Epidermal melanocyte (primary cell): ENCODE data around the gene AGAP1.

Source experiments
- DNase-seq: peaks from one replicate; pipeline ENCODE4 v3.0.0; 2011; ENCODE audit warnings: low spot score; ENCODE audit not compliant: insufficient read length

The AGAP1 gene

DNA sequence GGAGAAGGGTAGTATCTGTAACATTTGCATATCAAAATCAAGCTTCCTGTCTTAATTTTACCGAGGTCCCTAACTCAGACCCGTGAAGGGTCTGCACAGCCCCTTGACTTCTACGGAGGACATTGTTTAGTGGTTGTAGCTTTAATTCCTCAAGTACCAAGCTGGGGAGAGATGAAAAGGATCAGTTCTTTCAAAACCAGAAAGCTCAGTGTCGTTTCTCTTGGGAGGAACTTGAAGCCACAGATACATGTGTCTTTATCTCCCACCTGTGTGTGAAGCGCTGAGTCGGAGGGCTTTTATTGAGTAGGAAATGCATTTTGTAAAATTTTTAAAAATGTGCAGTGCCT, 410.7 kb downstream of the AGAP1 start:
- DNase-seq: no peak

GRCh38 chr2:235908826-235909225, 415.0 kb downstream of the AGAP1 start:
- no peak for DNase-seq

DNA sequence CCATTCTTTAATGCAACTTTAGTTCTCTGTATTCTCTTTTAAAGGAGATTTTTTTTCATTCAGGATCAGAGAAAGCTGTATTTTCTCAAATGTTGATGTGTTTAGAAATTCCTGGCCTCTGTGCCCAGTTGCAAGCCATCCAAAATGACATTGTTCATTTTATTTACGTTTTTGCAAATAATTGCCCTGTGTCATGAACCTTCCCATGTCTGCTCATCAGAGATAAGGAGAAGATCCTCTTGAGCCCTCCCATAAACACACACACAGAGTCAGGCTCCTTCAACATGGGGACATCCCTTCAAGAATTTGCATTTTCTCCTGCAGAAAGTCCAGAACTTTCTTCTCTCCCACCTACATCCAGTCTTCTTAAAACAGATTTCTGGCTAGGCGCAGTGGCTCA, 415.5 kb downstream of the AGAP1 start:
- DNase-seq: no peak

DNA sequence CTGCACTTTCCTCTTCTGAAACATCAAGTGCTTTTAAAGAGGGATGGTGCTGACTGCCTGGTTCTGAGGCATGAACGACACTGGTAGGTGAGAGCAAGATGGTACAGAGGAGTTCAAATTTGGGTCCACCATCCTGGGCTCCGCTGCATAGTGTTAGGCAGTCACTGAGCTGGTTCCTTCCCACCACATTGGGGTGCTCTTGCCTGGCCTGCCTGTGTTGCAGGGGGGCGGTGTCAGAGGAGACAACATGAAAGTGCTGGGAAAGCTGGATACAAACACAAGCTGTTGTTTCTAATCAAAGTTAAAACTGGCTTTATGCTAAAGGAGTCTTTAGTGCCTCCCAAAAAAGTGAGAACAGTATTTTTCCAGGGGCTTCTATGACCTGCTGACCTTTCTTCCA, 416.2 kb downstream of the AGAP1 start:
- no peak for DNase-seq

GRCh38 chr2:235911125-235911524, 417.3 kb downstream of the AGAP1 start:
- DNase-seq: no peak

DNA sequence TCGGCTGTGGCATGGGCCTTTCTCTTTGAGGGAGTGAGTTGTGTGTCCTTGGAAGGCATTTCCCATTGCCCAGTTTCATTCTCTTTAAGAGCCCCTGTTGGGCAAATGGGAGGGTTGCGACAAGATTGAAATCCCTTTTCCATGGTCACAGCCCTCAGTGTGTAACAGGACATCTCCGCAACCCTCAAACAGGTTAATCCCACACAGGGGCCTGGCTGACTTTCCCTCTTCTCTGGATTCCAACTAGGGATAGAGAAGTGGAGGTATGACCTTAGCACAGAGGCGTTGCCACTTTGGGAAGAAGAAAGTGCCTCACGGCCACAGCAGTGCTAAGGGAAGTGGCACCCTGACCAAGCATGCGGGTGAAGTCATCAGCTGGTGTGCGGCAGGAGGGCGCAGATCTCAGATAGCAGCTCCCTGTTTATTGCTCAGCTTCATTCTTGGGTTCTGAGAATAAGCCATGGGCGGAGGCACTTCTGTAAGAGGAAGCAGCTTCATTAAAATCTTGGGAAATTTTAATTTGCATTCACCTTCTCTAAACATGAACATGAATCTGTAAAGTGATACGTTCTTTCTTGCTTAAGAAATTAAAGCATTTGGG, 417.9 kb downstream of the AGAP1 start:
- no peak for DNase-seq

- DNase-seq: no peak
Measured at GRCh38 chr2:235914756-235915155, 420.9 kb downstream of the AGAP1 start.

DNA sequence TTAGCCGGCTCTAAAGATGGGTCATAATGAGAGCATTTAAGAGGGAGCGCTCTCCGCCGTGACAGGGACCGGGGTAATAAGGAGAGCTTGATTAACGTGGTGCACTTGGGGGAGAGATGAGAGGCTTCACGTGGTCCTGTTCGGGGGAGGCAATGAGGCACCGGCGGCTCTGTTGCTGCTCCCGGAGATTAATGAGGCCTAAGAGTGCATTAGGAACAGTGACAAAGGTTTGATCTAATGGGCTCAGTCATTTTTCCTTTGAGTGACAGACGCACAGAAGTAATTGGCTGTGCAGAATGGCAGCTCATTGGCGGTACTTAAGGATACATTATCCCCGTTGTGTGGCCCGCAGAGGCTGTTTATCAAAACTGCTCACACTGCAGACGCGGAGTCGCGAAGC, 423.7 kb downstream of the AGAP1 start:
- no peak for DNase-seq

DNA sequence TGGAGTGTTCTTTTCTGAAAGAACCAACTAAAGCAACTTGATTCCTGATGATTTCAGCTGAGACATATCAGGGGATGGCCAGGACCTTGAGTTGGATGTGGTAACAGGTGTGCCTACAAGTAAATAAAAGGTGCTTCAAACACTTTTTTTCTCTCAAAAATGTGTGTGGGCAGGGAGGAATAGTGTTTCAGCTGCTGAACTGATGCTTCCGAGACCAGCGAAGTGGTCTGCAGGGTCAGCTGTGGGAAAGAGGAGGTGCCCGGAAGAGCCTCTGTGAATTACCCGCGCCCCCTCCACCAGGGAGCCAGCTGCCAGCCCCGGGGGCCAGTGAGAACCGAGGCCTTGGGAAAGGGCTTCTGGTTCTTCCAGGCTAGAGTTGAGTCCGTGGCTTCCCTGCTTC, 425.0 kb downstream of the AGAP1 start:
- DNase-seq: no peak

DNA sequence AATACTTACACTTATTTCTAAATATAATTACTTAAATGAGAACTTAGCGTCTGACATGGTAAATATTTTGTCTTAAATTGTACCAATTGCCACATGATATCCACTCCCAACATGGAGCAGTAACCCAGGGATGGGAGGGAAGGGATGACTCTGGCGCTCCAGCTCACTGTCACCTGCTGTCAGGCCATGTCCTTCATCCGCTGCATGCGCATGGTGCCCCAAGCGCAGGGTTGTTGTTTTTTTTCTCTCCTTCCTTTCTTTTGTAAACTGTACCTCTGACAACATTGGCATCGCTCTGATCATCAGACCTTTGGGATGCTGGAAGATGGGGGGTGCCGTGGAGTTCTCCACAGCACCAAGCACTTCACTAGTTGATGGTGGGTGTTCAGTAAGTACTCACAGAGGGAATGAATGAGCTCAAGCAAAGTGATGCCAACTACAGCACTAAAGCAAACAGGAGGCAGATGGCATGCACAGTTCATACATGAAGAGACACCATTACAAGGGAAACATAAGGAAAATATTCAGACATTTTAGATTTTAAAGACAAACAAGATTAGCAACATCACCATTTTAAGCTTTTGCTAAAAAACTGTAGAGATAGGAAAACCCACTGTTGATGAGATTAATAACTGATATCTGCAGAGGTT, 426.5 kb downstream of the AGAP1 start:
- DNase-seq: no peak

- no peak for DNase-seq
Measured at GRCh38 chr2:235921508-235922191, 427.8 kb downstream of the AGAP1 start.

DNA sequence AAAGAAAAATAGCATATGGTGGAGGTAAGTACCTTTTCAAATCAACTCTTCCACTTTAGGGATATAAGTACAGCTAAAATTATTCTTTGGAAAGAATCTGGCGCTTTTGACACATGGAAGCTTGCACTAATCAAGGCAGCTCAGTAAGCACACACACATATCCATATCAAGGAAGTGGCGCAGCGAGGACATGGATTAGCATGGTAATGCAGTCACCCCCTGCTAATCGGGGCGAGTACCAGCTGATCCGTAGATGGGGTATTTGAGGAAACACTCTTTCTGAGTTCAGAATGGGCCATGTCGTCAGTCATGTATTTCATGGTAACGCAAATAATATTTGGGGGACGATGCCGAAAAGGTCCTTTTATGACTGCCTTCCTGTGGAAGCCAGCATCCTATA, 429.0 kb downstream of the AGAP1 start:
- no peak for DNase-seq

DNA sequence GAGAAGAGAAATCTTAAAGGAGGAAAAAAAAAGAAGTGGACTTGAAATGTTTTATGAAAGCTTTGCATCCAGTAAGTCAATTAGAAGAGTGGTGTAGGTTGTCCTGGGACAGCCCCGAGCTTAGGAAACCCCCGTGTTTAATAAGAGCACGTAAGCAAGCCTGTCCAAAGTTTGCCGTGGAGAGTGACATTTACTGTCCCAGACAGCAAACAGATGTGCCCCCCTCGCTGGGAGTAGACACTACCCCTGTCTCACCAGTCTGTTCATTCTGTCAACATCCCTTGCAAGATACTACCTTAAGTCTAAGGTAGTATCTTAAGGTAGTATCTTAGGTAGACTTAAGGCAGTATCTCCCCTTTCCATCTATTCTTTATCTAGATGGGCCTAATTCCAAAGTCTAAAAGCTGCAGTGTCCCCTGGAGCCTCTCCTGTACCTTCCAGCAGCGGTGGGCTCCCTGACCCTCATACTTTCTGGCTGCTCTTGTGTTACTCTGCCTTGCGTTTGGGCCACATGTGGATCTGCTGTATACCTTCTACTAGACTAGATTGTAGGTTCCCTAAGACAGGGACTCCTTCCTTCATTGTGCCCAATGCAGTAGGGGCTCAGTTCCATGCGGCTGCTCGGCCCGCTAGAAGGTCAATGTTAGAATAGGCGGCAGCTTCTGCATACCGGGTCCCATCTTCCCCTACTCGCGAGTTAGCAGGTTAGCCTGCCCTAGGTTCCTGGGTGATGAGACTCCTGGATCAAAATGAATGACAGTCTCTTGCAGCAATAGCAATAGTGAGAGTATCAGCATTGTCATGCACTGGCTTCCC, 430.2 kb downstream of the AGAP1 start:
- no peak for DNase-seq

GRCh38 chr2:235924675-235925063, 430.8 kb downstream of the AGAP1 start:
- DNase-seq: no peak

DNA sequence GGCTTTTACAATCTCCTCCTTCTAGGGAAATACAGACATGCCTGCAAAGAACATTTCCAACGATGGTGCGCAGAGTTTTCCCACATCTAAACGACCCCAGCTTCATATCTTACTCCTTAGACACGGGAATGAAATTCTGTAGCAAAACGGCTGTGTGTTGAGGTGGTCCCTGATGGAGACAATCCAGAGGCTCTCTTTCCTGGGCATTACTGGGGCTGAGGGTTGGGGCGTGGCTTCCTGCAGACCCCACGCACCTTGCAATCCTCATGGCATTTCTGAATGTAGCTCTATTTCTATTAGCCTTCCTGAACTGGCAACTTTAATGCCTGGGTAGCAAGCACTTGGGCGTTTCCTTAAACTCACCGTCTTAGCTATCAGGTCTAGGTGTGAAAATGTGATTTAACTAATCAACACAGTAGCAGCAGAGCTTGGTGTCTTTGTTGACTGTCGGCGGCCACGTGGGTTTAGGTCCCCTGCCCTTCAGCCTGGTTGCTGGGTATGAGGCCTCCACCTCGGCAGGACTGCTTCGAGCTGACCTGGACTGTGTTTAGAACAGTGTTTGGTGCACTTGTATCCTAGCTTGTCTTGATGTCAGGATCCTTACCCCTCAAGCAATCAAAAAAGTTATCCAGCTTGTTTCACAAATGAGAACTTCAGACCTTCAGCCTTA, 431.5 kb downstream of the AGAP1 start:
- no peak for DNase-seq

GRCh38 chr2:235926229-235926628, 432.4 kb downstream of the AGAP1 start:
- no peak for DNase-seq

DNA sequence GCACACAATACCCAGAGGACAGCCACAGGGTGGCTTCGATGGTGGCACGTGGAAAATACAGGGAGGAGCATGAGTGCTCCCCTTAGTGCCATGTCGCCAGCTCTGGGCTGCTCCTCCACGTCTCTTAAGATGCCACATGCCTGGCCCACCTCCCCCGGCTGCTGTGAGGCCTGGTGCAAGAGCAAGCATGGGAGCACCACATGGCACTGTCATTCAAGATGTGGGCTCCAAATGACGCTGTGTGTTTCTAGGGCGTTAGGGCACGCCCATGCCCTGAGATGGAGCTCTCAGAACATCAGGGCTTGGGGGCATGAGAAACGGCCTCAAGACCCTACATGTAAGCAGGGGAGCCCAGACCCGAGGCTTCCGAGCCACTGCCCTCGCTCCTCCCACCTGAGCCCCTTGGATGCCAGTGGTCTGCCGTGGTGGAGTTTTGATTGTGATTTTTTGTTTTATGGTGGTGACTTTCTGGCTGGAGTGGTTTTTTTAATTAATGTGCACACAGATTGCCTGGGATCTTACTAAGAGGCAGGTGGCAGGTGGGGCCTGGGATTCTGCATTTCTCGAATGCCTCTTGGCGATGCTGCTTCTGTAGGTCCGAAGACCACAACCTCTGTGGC, 435.0 kb downstream of the AGAP1 start:
- no peak for DNase-seq

DNA sequence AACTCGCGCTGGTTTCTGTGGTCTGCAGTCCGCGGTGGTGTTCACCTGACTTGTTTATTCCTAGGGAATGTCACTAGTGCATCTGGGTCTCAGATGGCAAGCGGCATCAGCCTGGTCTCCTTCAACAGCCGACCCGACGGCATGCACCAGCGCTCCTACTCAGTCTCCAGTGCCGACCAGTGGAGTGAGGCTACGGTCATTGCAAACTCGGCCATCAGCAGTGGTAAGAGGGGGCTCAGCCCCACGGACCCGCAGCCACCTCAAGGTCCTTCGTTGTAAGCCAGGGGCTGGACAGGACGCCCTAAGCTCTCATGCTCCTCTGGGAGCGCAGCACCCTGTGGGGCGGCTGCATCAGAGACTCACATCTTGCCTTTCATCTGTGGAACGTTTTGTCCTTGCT, 436.9 kb downstream of the AGAP1 start:
- no peak for DNase-seq

- DNase-seq: no peak
Measured at GRCh38 chr2:235931676-235932075, 437.8 kb downstream of the AGAP1 start.

GRCh38 chr2:235934059-235934773, 440.4 kb downstream of the AGAP1 start:
- no peak for DNase-seq
